ENCODE results near the gene PCCA. TPM values are rescaled to one million over a fixed set of nuclear protein-coding genes. Genes with fewer than 3 reads are reported as not detected.

Gene PCCA
- 10 to 100 TPM; 46.6 to 69.8 (median 64.7) TPM for total RNA-seq

- peak; percentile 43 to 49 (median 45) for TF ChIP-seq POLR2AphosphoS5 (IDR thresholded peaks at IDR 0.05)
- no peak for TF ChIP-seq CTCF (IDR thresholded peaks at IDR 0.05)
- TF ChIP-seq POLR2A (IDR thresholded peaks at IDR 0.05) = peak; percentile 44
- H3K9me3 ChIP-seq = no peaks in the 10 kb centered on the region
- H3K27ac ChIP-seq = peak within 1 kb of the TSS; percentile 77 to 86
- peak within 1 kb of the TSS; percentile 87 to 92 (median 91) for H3K4me3 ChIP-seq
- intact Hi-C loops (cut with DNase I; ENCODE audit: low total_unique reads) = no loop called here
- peaks cover 0 to 9% of the 10 kb centered on the region in 2 donors for H3K4me1 ChIP-seq
- DNase-seq (ENCODE audit: low spot score in 2 of 2) = peak; percentile 84 to 91
- H3K27me3 ChIP-seq = no peaks in the 10 kb centered on the region
- no peaks in the 10 kb centered on the region for H3K36me3 ChIP-seq
These were observed at the start of gene PCCA for GRCh38 chr13:100088644-100089464. Gene PCCA, plus strand, starts transcription at chr13:100089093. Its CDS starts 28 bp downstream, at chr13:100089121.

GRCh38 chr13:100039740-100040139 lies 49.2 kb upstream of the PCCA start:
- H3K36me3 ChIP-seq = no peaks in the 10 kb centered on the region

GRCh38 chr13:100040196-100040595 lies 48.7 kb upstream of the PCCA start:
- Histone ChIP-seq H3K27ac (no peak overlapping the region), H3K4me3 (no peak overlapping the region), H3K36me3 (no peaks in the 10 kb centered on the region), H3K4me1 (no peaks in the 10 kb centered on the region), H3K27me3 (no peaks in the 10 kb centered on the region), H3K9me3 (no peaks in the 10 kb centered on the region)
- intact Hi-C loops (cut with DNase I; ENCODE audit: low total_unique reads) = no loop called here
- no peak for DNase-seq (ENCODE audit: low spot score in 2 of 2)
- TF ChIP-seq POLR2A (IDR thresholded peaks at IDR 0.05) (no peak), CTCF (IDR thresholded peaks at IDR 0.05) (no peak), POLR2AphosphoS5 (IDR thresholded peaks at IDR 0.05) (no peak)

More at GRCh38 chr13:100039740-100040139, 49.2 kb upstream of the PCCA start:
- DNase-seq (ENCODE audit: low spot score in 2 of 2) = no peak
- Histone ChIP-seq H3K27me3 (no peaks in the 10 kb centered on the region), H3K27ac (no peak overlapping the region), H3K4me3 (no peak overlapping the region), H3K4me1 (no peaks in the 10 kb centered on the region), H3K9me3 (no peaks in the 10 kb centered on the region)
- TF ChIP-seq POLR2A (IDR thresholded peaks at IDR 0.05) (no peak), CTCF (IDR thresholded peaks at IDR 0.05) (no peak), POLR2AphosphoS5 (IDR thresholded peaks at IDR 0.05) (no peak)
- intact Hi-C loops (cut with DNase I; ENCODE audit: low total_unique reads) = no loop called here

GRCh38 chr13:100044936-100045335 lies 44.0 kb upstream of the PCCA start:
- H3K27me3 ChIP-seq = no peaks in the 10 kb centered on the region
- TF ChIP-seq POLR2A (IDR thresholded peaks at IDR 0.05) = no peak
- TF ChIP-seq CTCF (IDR thresholded peaks at IDR 0.05) = no peak
- TF ChIP-seq POLR2AphosphoS5 (IDR thresholded peaks at IDR 0.05) = no peak
- H3K9me3 ChIP-seq = no peaks in the 10 kb centered on the region
- no peak for DNase-seq (ENCODE audit: low spot score in 2 of 2)
- intact Hi-C loops (cut with DNase I; ENCODE audit: low total_unique reads) = no loop called here
- H3K4me1 ChIP-seq = no peaks in the 10 kb centered on the region
- no peak overlapping the region for H3K4me3 ChIP-seq
- H3K36me3 ChIP-seq = no peaks in the 10 kb centered on the region
- H3K27ac ChIP-seq = no peak overlapping the region

GRCh38 chr13:100045355-100045754 lies 43.5 kb upstream of the PCCA start:
- TF ChIP-seq POLR2AphosphoS5 (IDR thresholded peaks at IDR 0.05) = no peak
- TF ChIP-seq POLR2A (IDR thresholded peaks at IDR 0.05) = no peak
- no peak for TF ChIP-seq CTCF (IDR thresholded peaks at IDR 0.05)
- Histone ChIP-seq H3K4me3 (no peak overlapping the region), H3K36me3 (no peaks in the 10 kb centered on the region), H3K27ac (no peak overlapping the region), H3K27me3 (no peaks in the 10 kb centered on the region), H3K9me3 (no peaks in the 10 kb centered on the region), H3K4me1 (no peaks in the 10 kb centered on the region)
- intact Hi-C loops (cut with DNase I; ENCODE audit: low total_unique reads) = no loop called here
- no peak for DNase-seq (ENCODE audit: low spot score in 2 of 2)

All from breast epithelium (tissue), 4 donors.